ENCODE results near the gene ZNF24.
A peak's percentile ranks its signal among the peaks of the same experiment; 100 is the strongest.

The ZNF24 gene

GRCh38 chr18:35343936-35344735 lies at the start of gene ZNF24:
ZNF24 (minus strand) TSS chr18:35344420; CDS start chr18:35340650, 3,770 bp downstream.
- Histone ChIP-seq H3K4me3 (peak within 1 kb of the TSS; percentile 64 to 99 (median 83)), H3K27ac (peak within 1 kb of the TSS; percentile 92 to 100 (median 99))

DNA sequence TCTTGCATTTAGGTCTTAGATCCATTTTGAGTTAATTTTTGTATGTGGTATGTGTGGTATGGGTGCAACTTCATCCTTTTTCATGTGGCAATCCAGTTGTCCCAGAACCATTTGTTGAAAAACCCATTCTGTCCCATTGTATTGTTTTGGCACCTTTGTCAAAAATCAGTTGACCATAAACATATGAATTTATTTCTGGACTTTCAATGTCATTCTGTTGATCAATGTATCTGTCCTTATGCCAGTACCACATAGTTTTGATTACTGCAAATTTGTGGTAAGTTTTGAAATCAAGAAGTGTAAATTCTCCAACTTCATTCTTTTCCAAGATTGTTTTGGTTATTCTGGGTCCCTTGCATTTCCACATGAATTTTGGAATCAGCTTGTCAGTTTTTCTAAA lies 49.5 kb upstream of the ZNF24 start:
- H3K4me3 ChIP-seq: no peak overlapping the region
- H3K27ac ChIP-seq: no peak overlapping the region

- Histone ChIP-seq H3K27ac (no peak overlapping the region), H3K4me3 (no peak overlapping the region)
These were observed 48.2 kb upstream of the ZNF24 start for GRCh38 chr18:35392375-35392774.

DNA sequence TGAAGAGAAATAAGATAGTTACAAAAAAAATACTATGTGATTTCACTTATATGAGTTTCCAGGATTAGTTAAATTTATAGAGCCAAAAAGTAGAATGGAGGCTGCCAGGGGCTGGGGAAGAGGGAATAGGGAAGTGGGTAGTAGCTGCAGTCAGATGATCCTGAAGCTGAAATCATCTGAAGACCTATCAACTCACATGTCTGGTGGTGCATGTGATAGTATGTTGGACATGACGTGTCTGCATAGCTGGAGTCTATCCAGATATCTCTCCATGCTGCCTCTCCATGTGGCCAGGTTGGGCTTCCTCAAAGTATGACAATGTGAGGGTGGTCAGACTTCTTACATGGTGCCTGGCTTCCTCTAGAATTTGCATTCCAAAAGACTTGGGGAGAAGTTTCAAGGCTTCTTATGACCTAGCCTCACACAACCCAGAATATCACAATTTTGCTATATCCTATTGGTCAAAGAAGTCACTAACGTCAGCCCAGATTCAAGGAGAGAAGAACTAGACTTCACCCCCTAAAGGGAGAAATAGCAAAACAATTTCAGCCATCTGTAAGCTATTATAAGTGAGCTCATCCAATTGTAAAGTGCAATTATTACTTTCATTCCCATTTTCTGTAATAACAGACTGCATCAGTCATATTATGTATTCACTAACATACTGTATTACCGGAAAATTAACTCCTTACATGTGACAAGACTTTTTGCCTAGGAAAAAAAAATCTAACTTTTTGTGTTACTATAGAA lies 46.9 kb upstream of the ZNF24 start:
- Histone ChIP-seq H3K4me3 (no peak overlapping the region), H3K27ac (peak overlapping the region in 1 of 21 experiments; percentile 16)

GRCh38 chr18:35389095-35389618 lies 44.9 kb upstream of the ZNF24 start:
- Histone ChIP-seq H3K27ac (peak overlapping the region in 5 of 21 experiments; percentile 8 to 50 (median 15)), H3K4me3 (no peak overlapping the region)

- no peak overlapping the region for H3K4me3 ChIP-seq
- no peak overlapping the region for H3K27ac ChIP-seq
These were observed 42.9 kb upstream of the ZNF24 start for GRCh38 chr18:35387152-35387571.

DNA sequence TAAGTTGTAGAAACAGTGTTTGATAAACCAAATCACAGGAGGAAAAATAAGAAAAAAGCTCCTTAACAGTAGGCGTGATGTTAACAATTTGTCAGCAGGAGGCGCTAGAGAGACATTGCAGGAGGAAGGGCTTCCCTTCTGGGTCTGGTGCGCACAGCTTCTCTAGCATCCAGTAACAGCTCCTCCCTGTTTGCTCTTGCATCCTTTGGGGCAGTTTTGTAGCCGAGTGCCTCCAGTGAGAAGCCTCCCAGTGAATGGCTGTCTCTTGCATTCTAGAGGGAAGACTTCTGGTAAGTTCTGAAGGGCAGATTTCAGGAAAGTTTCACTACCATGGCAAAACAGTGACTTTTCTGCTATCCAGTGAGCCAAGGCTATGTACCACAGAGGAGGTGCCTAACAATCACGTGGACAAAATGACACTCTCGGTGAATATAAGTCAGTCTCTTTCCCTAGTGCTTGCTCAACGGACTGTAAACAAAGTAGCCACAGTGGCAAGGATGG lies 42.4 kb upstream of the ZNF24 start:
- Histone ChIP-seq H3K27ac (no peak overlapping the region), H3K4me3 (no peak overlapping the region)

DNA sequence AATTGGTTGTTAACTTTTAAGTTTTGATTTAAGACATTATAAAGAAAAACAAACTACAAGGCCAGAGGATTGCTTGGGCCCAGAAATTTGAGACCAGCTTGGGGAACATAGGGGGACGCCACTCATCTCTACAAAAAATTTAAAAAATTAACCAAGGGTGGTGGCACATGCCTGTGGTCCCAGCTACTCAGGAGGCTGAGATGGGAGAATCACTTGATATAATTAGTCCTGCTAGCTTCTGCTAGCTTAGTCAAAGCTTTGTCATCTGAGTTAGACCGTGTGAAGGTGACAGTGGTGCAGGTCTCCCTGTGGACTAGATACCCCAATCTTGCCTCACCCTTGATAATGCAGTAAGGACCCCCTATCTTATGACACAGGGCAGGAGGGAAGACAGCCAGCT lies 38.9 kb upstream of the ZNF24 start:
- Histone ChIP-seq H3K4me3 (no peak overlapping the region), H3K27ac (no peak overlapping the region)

DNA sequence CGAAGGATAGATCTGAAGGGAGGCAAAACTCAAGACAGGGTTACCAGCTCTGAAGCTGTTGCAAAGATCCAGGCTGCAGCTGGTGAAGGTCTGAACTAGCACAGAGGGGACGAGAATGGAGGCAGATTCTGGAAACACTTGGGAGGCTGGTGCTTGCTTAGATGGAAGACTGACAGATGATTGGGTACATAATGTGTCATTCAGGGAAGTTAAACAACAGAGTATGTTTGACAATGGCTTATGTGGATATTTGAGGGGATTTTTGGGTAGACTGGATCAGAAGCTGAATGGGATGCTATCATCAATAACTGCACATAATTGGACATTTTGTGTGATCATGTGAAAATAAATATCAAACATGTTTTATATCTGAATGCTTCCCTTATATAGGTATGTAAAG lies 35.2 kb upstream of the ZNF24 start:
- H3K27ac ChIP-seq: no peak overlapping the region
- H3K4me3 ChIP-seq: no peak overlapping the region

- H3K4me3 ChIP-seq: no peak overlapping the region
- H3K27ac ChIP-seq: no peak overlapping the region
These were observed 34.3 kb upstream of the ZNF24 start for GRCh38 chr18:35378574-35378896.

GRCh38 chr18:35377875-35378573 lies 33.8 kb upstream of the ZNF24 start:
- Histone ChIP-seq H3K4me3 (peak overlapping the region in 1 of 7 experiments; percentile 90), H3K27ac (no peak overlapping the region)

- Histone ChIP-seq H3K4me3 (peak within 1 kb of the TSS; percentile 61 to 94 (median 88)), H3K27ac (peak within 1 kb of the TSS in 20 of 21 experiments; percentile 16 to 88 (median 70))
These were observed 32.8 kb upstream of the ZNF24 start, which contains the start of gene ZNF396 for GRCh38 chr18:35376742-35377695. ZNF396 (minus strand) TSS chr18:35377337; CDS start chr18:35374292, 3,045 bp downstream.

DNA sequence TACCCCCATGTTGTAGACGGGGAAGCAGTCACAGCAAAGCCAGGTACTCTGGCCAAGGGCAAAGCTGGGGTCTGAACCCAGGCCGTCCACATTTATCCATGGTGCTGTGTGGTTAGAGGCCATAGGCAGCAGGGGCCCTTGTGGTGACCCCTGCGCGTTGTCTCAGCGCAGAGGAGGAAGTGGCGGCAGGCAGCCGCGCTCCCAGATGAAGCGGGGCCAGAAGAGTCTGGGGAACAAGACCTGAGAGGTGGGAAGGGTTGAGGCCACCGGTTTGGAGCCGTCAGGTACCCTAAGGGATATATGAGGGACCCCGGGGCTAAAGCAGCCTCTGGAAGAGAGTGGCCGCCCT lies 32.1 kb upstream of the ZNF24 start:
- peak overlapping the region; percentile 61 to 94 (median 88) for H3K4me3 ChIP-seq
- H3K27ac ChIP-seq: peak overlapping the region in 14 of 21 experiments; percentile 18 to 88 (median 74)

DNA sequence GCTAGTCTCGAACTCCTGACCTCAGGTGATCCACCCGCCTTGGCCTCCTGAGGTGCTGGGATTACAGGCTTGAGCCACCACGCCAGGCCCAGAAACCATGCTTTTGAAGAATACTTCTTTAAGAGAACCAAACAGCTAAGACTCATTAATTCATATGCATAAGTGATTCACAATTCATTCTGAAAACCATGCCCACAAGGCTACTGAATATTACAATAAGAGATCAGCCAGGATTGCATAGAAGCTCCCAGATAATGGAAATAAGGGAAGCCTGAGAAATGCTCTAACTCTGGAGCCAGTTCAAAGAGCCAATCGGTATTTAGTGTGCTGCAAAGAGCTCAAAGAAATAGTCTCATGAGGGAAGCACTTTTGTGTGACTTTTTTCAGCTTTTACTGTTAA lies 30.5 kb upstream of the ZNF24 start:
- Histone ChIP-seq H3K4me3 (no peak overlapping the region), H3K27ac (no peak overlapping the region)

DNA sequence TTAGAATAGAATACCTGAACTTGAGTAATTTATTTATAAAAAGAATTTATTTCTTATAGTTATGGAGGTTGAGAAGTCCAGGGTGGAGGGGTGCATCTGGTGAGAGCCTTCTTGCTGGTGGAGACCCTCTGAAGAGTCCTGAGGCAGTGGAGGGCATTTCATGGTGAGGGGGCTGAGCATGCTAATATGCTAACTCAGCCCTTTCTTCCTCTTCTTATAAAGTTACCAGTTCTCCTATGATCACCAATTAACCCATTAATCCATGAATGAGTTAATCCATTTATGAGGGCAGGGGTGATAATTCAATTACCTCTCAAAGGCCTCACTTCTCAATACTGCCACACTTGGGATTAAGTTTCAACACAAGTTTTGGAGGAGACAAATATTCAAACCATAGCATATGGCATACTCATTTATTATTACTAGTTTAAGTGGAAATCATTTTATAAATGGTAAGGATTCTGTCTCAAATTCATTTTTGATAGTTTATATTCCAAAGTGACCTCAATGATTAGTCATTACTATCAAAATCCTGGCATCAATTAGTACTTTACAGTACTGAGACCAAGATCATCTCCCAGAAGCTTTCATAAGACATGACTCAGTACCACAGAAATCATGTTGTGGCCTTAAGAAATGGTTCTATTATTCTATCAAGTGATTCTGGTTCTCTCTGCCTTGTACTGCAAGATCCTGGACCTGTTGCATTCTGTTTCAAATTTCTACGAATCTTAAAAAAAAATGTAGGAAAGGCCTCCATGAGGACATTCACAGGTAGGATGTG lies 27.4 kb upstream of the ZNF24 start:
- no peak overlapping the region for H3K27ac ChIP-seq
- H3K4me3 ChIP-seq: no peak overlapping the region

GRCh38 chr18:35369126-35369525 lies 24.9 kb upstream of the ZNF24 start:
- Histone ChIP-seq H3K27ac (no peak overlapping the region), H3K4me3 (no peak overlapping the region)

GRCh38 chr18:35368595-35368994 lies 24.4 kb upstream of the ZNF24 start:
- Histone ChIP-seq H3K27ac (no peak overlapping the region), H3K4me3 (no peak overlapping the region)

DNA sequence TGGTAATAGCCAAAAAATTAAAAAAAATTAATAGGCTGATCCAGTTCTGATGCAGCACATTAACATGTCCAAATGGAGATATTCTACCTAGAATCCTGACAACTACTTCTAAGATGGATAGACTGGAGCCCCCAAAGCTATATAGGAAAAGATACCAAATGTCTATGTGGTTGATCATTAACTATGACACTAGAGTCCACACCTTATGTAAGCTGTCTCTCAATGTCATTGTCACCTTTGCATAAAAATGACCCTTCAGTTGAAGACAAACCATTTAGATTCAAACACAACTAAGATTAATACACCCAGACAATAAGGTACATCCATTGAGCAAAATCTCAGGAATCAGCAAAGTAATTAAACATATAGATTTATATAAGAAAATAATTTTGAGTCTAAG lies 18.3 kb upstream of the ZNF24 start:
- Histone ChIP-seq H3K27ac (peak overlapping the region in 2 of 21 experiments; percentile 26 to 30), H3K4me3 (no peak overlapping the region)

Data from skin epidermis (tissue), 12 donors.